ENCODE results near the gene SLC25A42.

Gene SLC25A42

DNA sequence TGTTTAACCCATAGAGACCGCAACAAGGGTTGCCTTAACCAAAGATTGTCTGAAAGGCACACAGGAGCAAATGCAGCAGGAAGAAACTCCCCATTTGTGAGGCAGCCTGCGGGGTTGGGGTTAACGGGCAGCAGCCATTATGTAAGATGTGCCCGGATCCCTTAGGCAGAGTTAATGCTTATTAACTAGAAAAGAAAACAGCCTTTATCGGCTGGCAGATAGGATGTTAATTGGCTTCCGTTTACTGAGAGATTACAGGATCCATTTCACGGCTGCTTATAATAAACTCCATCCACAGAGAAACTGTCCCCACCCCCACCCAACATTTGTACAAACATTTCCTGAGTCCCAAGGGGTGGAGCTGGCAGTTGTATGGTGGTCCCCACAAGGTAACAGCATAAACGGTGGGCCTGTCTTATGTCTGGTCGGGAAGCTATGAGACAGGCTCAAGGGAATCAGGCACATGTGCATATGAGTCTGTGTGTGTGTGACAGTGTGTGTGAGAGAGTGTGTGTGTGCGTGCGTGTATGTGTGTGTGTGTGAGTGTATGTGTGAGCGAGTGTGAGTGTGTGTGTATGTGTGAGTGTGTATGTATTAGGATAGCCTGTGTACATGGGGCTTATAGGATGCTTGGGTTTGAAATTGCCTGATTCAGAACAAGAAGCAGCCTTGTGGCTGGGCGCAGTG lies 10.5 kb downstream of the SLC25A42 start:
- Histone ChIP-seq H3K27me3 (replicated peaks; ENCODE audit: insufficient read depth, low read length) (no peaks in the 10 kb centered on the region), H3K27ac (ENCODE audit: low read length) (no peak overlapping the region), H4K20me1 (ENCODE audit: insufficient read depth, low read length) (no peaks in the 10 kb centered on the region), H3K4me1 (ENCODE audit: low read length) (peaks cover 4% of the 10 kb centered on the region), H3K4me3 (ENCODE audit: low read length) (no peak overlapping the region), H2AFZ (ENCODE audit: low read length) (no peak overlapping the region), H3F3A (ENCODE audit: insufficient read depth, low read length) (0 out of 2 replicates have a peak, but pooled peaks cover 2% of the 10 kb centered on the region), H3K36me3 (replicated peaks; ENCODE audit: insufficient read depth, low read length) (no peaks in the 10 kb centered on the region), H3K9me2 (replicated peaks; ENCODE audit: insufficient read depth, low read length) (no peaks in the 10 kb centered on the region), H3K9ac (ENCODE audit: low read length) (no peak overlapping the region), H3K9me3 (replicated peaks; ENCODE audit: insufficient read depth, low read length) (no peaks in the 10 kb centered on the region), H3K79me2 (ENCODE audit: low read length) (peaks cover 92% of the 10 kb centered on the region), H3K4me2 (ENCODE audit: low read depth, low read length) (no peak overlapping the region)
- DNase-seq: no peak
- TF ChIP-seq, protein P1, sequence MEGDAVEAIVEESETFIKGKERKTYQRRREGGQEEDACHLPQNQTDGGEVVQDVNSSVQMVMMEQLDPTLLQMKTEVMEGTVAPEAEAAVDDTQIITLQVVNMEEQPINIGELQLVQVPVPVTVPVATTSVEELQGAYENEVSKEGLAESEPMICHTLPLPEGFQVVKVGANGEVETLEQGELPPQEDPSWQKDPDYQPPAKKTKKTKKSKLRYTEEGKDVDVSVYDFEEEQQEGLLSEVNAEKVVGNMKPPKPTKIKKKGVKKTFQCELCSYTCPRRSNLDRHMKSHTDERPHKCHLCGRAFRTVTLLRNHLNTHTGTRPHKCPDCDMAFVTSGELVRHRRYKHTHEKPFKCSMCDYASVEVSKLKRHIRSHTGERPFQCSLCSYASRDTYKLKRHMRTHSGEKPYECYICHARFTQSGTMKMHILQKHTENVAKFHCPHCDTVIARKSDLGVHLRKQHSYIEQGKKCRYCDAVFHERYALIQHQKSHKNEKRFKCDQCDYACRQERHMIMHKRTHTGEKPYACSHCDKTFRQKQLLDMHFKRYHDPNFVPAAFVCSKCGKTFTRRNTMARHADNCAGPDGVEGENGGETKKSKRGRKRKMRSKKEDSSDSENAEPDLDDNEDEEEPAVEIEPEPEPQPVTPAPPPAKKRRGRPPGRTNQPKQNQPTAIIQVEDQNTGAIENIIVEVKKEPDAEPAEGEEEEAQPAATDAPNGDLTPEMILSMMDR (IDR thresholded peaks at IDR 0.05; ENCODE audit: low read length): no peak

DNA sequence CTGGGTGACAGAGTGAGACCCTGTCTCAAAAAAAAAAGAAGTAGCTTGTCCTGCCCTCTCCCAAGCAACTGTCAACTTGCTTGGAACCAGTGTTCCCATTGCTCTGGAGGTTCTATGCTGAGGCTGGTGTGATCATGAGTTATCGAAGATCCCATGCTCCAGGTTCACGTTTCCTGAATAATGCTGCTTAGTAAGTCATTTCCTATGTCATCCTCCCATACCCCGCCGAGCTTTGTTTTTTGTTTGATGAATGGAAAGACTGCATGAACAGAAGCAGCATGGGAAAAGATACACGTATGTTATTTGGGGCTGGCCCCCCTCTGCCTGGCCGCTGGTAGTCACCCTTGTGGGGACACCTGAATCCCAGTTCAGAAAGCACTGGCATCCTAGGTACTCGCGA lies 11.3 kb downstream of the SLC25A42 start:
- Histone ChIP-seq H3K27ac (ENCODE audit: low read length) (no peak overlapping the region), H3K4me3 (ENCODE audit: low read length) (no peak overlapping the region), H3K36me3 (replicated peaks; ENCODE audit: insufficient read depth, low read length) (no peaks in the 10 kb centered on the region), H3K4me2 (ENCODE audit: low read depth, low read length) (no peak overlapping the region), H4K20me1 (ENCODE audit: insufficient read depth, low read length) (no peaks in the 10 kb centered on the region), H3K27me3 (replicated peaks; ENCODE audit: insufficient read depth, low read length) (no peaks in the 10 kb centered on the region), H3K9me3 (replicated peaks; ENCODE audit: insufficient read depth, low read length) (no peaks in the 10 kb centered on the region), H2AFZ (ENCODE audit: low read length) (no peak overlapping the region), H3F3A (ENCODE audit: insufficient read depth, low read length) (no peaks in the 10 kb centered on the region), H3K9ac (ENCODE audit: low read length) (no peak overlapping the region), H3K9me2 (replicated peaks; ENCODE audit: insufficient read depth, low read length) (no peaks in the 10 kb centered on the region), H3K4me1 (ENCODE audit: low read length) (no peaks in the 10 kb centered on the region), H3K79me2 (ENCODE audit: low read length) (peaks cover 95% of the 10 kb centered on the region)
- TF ChIP-seq, protein P1 (IDR thresholded peaks at IDR 0.05; ENCODE audit: low read length): no peak
- DNase-seq: no peak

DNA sequence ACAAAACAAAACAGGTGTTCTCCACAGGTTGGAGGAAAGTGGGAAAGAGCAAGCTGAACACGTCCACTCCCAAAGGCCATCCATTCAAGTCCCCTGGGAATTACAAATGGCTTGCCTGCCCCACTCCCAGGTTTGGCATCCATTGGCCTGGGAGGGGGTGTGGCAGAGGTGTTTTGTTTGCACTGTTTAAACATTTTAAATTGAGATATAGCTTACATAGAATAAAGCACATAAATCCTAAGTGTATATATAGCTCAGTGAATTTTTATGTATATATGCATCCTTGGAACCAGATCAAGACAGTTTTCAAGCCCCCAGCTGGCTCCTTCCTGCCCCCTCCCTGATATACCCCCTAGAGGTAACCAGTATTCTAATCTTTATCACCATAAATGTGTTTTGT lies 12.7 kb downstream of the SLC25A42 start:
- no peak for DNase-seq
- H3K9me2 ChIP-seq (replicated peaks; ENCODE audit: insufficient read depth, low read length): no peaks in the 10 kb centered on the region
- H3K9me3 ChIP-seq (replicated peaks; ENCODE audit: insufficient read depth, low read length): no peaks in the 10 kb centered on the region
- H3K36me3 ChIP-seq (replicated peaks; ENCODE audit: insufficient read depth, low read length): no peaks in the 10 kb centered on the region
- TF ChIP-seq EZH2phosphoT487 (IDR thresholded peaks at IDR 0.05; ENCODE audit: low read length): no peak
- TF ChIP-seq, protein P1 (IDR thresholded peaks at IDR 0.05; ENCODE audit: low read length): no peak
- no peak for TF ChIP-seq EZH2 (optimal IDR thresholded peaks at IDR 0.05; ENCODE audit: low read depth, low read length)
- no peaks in the 10 kb centered on the region for H3K27me3 ChIP-seq (replicated peaks; ENCODE audit: insufficient read depth, low read length)
- H3K4me1 ChIP-seq (ENCODE audit: low read length): no peaks in the 10 kb centered on the region
- H2AFZ ChIP-seq (ENCODE audit: low read length): no peak overlapping the region
- no peak overlapping the region for H3K9ac ChIP-seq (ENCODE audit: low read length)
- H3K4me3 ChIP-seq (ENCODE audit: low read length): no peak overlapping the region
- H4K20me1 ChIP-seq (ENCODE audit: insufficient read depth, low read length): no peaks in the 10 kb centered on the region
- peaks cover 95% of the 10 kb centered on the region for H3K79me2 ChIP-seq (ENCODE audit: low read length)
- no peaks in the 10 kb centered on the region for H3F3A ChIP-seq (ENCODE audit: insufficient read depth, low read length)
- H3K4me2 ChIP-seq (ENCODE audit: low read depth, low read length): no peak overlapping the region
- no peak overlapping the region for H3K27ac ChIP-seq (ENCODE audit: low read length)
